ENCODE results near the gene PPP2R3B. TPM values are rescaled to one million over a fixed set of nuclear protein-coding genes. Genes with fewer than 3 reads are reported as not detected.

Gene PPP2R3B
- polyA plus RNA-seq, 2 donors = 18.5 to 54.1 TPM

- peaks cover 0 to 40% of the 10 kb centered on the region in 2 donors for H3K36me3 ChIP-seq (ENCODE audit: control insufficient read depth in 2 of 2, insufficient read depth in 2 of 2, low read length in 1 of 2)
- 99 to 100% methylated on average over 47 of the region's 47 CpGs for WGBS, 2 donors
- no peaks in the 10 kb centered on the region for H3K27me3 ChIP-seq (ENCODE audit: control insufficient read depth in 1 of 2, insufficient read depth in 2 of 2, low read length in 2 of 2)
- H3K4me3 ChIP-seq (ENCODE audit: low read depth in 1 of 2, low read length in 2 of 2) = no peak overlapping the region
- H3K9me3 ChIP-seq (ENCODE audit: control insufficient read depth in 2 of 2, insufficient read depth in 1 of 2, low read depth in 1 of 2, low read length in 1 of 2) = peaks cover 0 to 9% of the 10 kb centered on the region in 2 donors
- peaks cover 0 to 2% of the 10 kb centered on the region in 2 donors for H3K4me1 ChIP-seq (ENCODE audit: control insufficient read depth in 2 of 2, insufficient read depth in 2 of 2, low read length in 1 of 2)
- H3K27ac ChIP-seq (ENCODE audit: low read depth in 2 of 2, low read length in 1 of 2) = no peak overlapping the region
Observed at GRCh38 chrX:344371-344901, 42.3 kb downstream of the PPP2R3B start.

GRCh38 chrX:341541-342101, 45.1 kb downstream of the PPP2R3B start:
- no peaks in the 10 kb centered on the region for H3K27me3 ChIP-seq (ENCODE audit: control insufficient read depth in 1 of 2, insufficient read depth in 2 of 2, low read length in 2 of 2)
- WGBS, 2 donors = 95 to 96% methylated on average over 35 to 36 of the region's 36 CpGs
- peaks cover 0 to 41% of the 10 kb centered on the region in 2 donors for H3K36me3 ChIP-seq (ENCODE audit: control insufficient read depth in 2 of 2, insufficient read depth in 2 of 2, low read length in 1 of 2)
- H3K27ac ChIP-seq (ENCODE audit: low read depth in 2 of 2, low read length in 1 of 2) = no peak overlapping the region
- H3K4me1 ChIP-seq (ENCODE audit: control insufficient read depth in 2 of 2, insufficient read depth in 2 of 2, low read length in 1 of 2) = peaks cover 0 to 2% of the 10 kb centered on the region in 2 donors
- no peak overlapping the region for H3K4me3 ChIP-seq (ENCODE audit: low read depth in 1 of 2, low read length in 2 of 2)
- H3K9me3 ChIP-seq (ENCODE audit: control insufficient read depth in 2 of 2, insufficient read depth in 1 of 2, low read depth in 1 of 2, low read length in 1 of 2) = peaks cover 0 to 11% of the 10 kb centered on the region in 2 donors

GRCh38 chrX:340641-341423, 45.9 kb downstream of the PPP2R3B start:
- H3K36me3 ChIP-seq (ENCODE audit: control insufficient read depth in 2 of 2, insufficient read depth in 2 of 2, low read length in 1 of 2) = peaks cover 0 to 39% of the 10 kb centered on the region in 2 donors
- no peak overlapping the region for H3K27ac ChIP-seq (ENCODE audit: low read depth in 2 of 2, low read length in 1 of 2)
- H3K27me3 ChIP-seq (ENCODE audit: control insufficient read depth in 1 of 2, insufficient read depth in 2 of 2, low read length in 2 of 2) = no peaks in the 10 kb centered on the region
- 93 to 96% methylated on average over 47 to 51 of the region's 52 CpGs for WGBS, 2 donors
- H3K9me3 ChIP-seq (ENCODE audit: control insufficient read depth in 2 of 2, insufficient read depth in 1 of 2, low read depth in 1 of 2, low read length in 1 of 2) = peaks cover 0 to 11% of the 10 kb centered on the region in 2 donors
- H3K4me1 ChIP-seq (ENCODE audit: control insufficient read depth in 2 of 2, insufficient read depth in 2 of 2, low read length in 1 of 2) = no peaks in the 10 kb centered on the region
- H3K4me3 ChIP-seq (ENCODE audit: low read depth in 1 of 2, low read length in 2 of 2) = no peak overlapping the region

GRCh38 chrX:340121-340520, 46.6 kb downstream of the PPP2R3B start:
- no peaks in the 10 kb centered on the region for H3K4me1 ChIP-seq (ENCODE audit: control insufficient read depth in 2 of 2, insufficient read depth in 2 of 2, low read length in 1 of 2)
- H3K27ac ChIP-seq (ENCODE audit: low read depth in 2 of 2, low read length in 1 of 2) = no peak overlapping the region
- WGBS, 2 donors = 86 to 90% methylated on average over 12 to 20 of the region's 24 CpGs

GRCh38 chrX:338836-339400, 47.8 kb downstream of the PPP2R3B start:
- WGBS, 2 donors = 95 to 97% methylated on average over 44 of the region's 44 CpGs
- Histone ChIP-seq H3K36me3 (ENCODE audit: control insufficient read depth in 2 of 2, insufficient read depth in 2 of 2, low read length in 1 of 2) (peaks cover 0 to 34% of the 10 kb centered on the region in 2 donors), H3K4me1 (ENCODE audit: control insufficient read depth in 2 of 2, insufficient read depth in 2 of 2, low read length in 1 of 2) (no peaks in the 10 kb centered on the region), H3K27ac (ENCODE audit: low read depth in 2 of 2, low read length in 1 of 2) (no peak overlapping the region), H3K9me3 (ENCODE audit: control insufficient read depth in 2 of 2, insufficient read depth in 1 of 2, low read depth in 1 of 2, low read length in 1 of 2) (peaks cover 0 to 4% of the 10 kb centered on the region in 2 donors), H3K27me3 (ENCODE audit: control insufficient read depth in 1 of 2, insufficient read depth in 2 of 2, low read length in 2 of 2) (no peaks in the 10 kb centered on the region), H3K4me3 (ENCODE audit: low read depth in 1 of 2, low read length in 2 of 2) (no peak overlapping the region)

More at GRCh38 chrX:340121-340520, 46.6 kb downstream of the PPP2R3B start:
- Histone ChIP-seq H3K9me3 (ENCODE audit: control insufficient read depth in 2 of 2, insufficient read depth in 1 of 2, low read depth in 1 of 2, low read length in 1 of 2) (peaks cover 0 to 11% of the 10 kb centered on the region in 2 donors), H3K36me3 (ENCODE audit: control insufficient read depth in 2 of 2, insufficient read depth in 2 of 2, low read length in 1 of 2) (peaks cover 0 to 38% of the 10 kb centered on the region in 2 donors), H3K4me3 (ENCODE audit: low read depth in 1 of 2, low read length in 2 of 2) (no peak overlapping the region), H3K27me3 (ENCODE audit: control insufficient read depth in 1 of 2, insufficient read depth in 2 of 2, low read length in 2 of 2) (no peaks in the 10 kb centered on the region)

GRCh38 chrX:338281-338835, 48.3 kb downstream of the PPP2R3B start:
- Histone ChIP-seq H3K36me3 (ENCODE audit: control insufficient read depth in 2 of 2, insufficient read depth in 2 of 2, low read length in 1 of 2) (peaks cover 0 to 40% of the 10 kb centered on the region in 2 donors), H3K4me3 (ENCODE audit: low read depth in 1 of 2, low read length in 2 of 2) (no peak overlapping the region), H3K27me3 (ENCODE audit: control insufficient read depth in 1 of 2, insufficient read depth in 2 of 2, low read length in 2 of 2) (no peaks in the 10 kb centered on the region), H3K27ac (ENCODE audit: low read depth in 2 of 2, low read length in 1 of 2) (no peak overlapping the region), H3K4me1 (ENCODE audit: control insufficient read depth in 2 of 2, insufficient read depth in 2 of 2, low read length in 1 of 2) (no peaks in the 10 kb centered on the region), H3K9me3 (ENCODE audit: control insufficient read depth in 2 of 2, insufficient read depth in 1 of 2, low read depth in 1 of 2, low read length in 1 of 2) (peaks cover 0 to 2% of the 10 kb centered on the region in 2 donors)
- 92 to 93% methylated on average over 46 to 53 of the region's 53 CpGs for WGBS, 2 donors

- Histone ChIP-seq H3K4me1 (ENCODE audit: control insufficient read depth in 2 of 2, insufficient read depth in 2 of 2, low read length in 1 of 2) (no peaks in the 10 kb centered on the region), H3K27ac (ENCODE audit: low read depth in 2 of 2, low read length in 1 of 2) (no peak overlapping the region), H3K27me3 (ENCODE audit: control insufficient read depth in 1 of 2, insufficient read depth in 2 of 2, low read length in 2 of 2) (no peaks in the 10 kb centered on the region), H3K4me3 (ENCODE audit: low read depth in 1 of 2, low read length in 2 of 2) (no peak overlapping the region), H3K9me3 (ENCODE audit: control insufficient read depth in 2 of 2, insufficient read depth in 1 of 2, low read depth in 1 of 2, low read length in 1 of 2) (peaks cover 0 to 2% of the 10 kb centered on the region in 2 donors), H3K36me3 (ENCODE audit: control insufficient read depth in 2 of 2, insufficient read depth in 2 of 2, low read length in 1 of 2) (peaks cover 0 to 48% of the 10 kb centered on the region in 2 donors)
- 87 to 89% methylated on average over 38 of the region's 38 CpGs for WGBS, 2 donors
Observed at GRCh38 chrX:337331-337831, 49.3 kb downstream of the PPP2R3B start.

GRCh38 chrX:336227-336626, 50.5 kb downstream of the PPP2R3B start:
- H3K36me3 ChIP-seq (ENCODE audit: control insufficient read depth in 2 of 2, insufficient read depth in 2 of 2, low read length in 1 of 2) = peaks cover 0 to 43% of the 10 kb centered on the region in 2 donors
- H3K27ac ChIP-seq (ENCODE audit: low read depth in 2 of 2, low read length in 1 of 2) = no peak overlapping the region
- H3K4me3 ChIP-seq (ENCODE audit: low read depth in 1 of 2, low read length in 2 of 2) = no peak overlapping the region
- H3K27me3 ChIP-seq (ENCODE audit: control insufficient read depth in 1 of 2, insufficient read depth in 2 of 2, low read length in 2 of 2) = no peaks in the 10 kb centered on the region
- WGBS, 2 donors = 88 to 90% methylated on average over 21 of the region's 21 CpGs
- peaks cover 0 to 1% of the 10 kb centered on the region in 2 donors for H3K4me1 ChIP-seq (ENCODE audit: control insufficient read depth in 2 of 2, insufficient read depth in 2 of 2, low read length in 1 of 2)
- peaks cover 0 to 2% of the 10 kb centered on the region in 2 donors for H3K9me3 ChIP-seq (ENCODE audit: control insufficient read depth in 2 of 2, insufficient read depth in 1 of 2, low read depth in 1 of 2, low read length in 1 of 2)

GRCh38 chrX:335758-336155, 51.0 kb downstream of the PPP2R3B start:
- 95 to 98% methylated on average over 17 of the region's 17 CpGs for WGBS, 2 donors

More at GRCh38 chrX:335758-336155, 51.0 kb downstream of the PPP2R3B start:
- Histone ChIP-seq H3K27ac (ENCODE audit: low read depth in 2 of 2, low read length in 1 of 2) (no peak overlapping the region), H3K4me1 (ENCODE audit: control insufficient read depth in 2 of 2, insufficient read depth in 2 of 2, low read length in 1 of 2) (peaks cover 0 to 4% of the 10 kb centered on the region in 2 donors), H3K27me3 (ENCODE audit: control insufficient read depth in 1 of 2, insufficient read depth in 2 of 2, low read length in 2 of 2) (no peaks in the 10 kb centered on the region), H3K4me3 (ENCODE audit: low read depth in 1 of 2, low read length in 2 of 2) (no peak overlapping the region), H3K36me3 (ENCODE audit: control insufficient read depth in 2 of 2, insufficient read depth in 2 of 2, low read length in 1 of 2) (peaks cover 0 to 42% of the 10 kb centered on the region in 2 donors), H3K9me3 (ENCODE audit: control insufficient read depth in 2 of 2, insufficient read depth in 1 of 2, low read depth in 1 of 2, low read length in 1 of 2) (peaks cover 0 to 2% of the 10 kb centered on the region in 2 donors)

Data from esophagus (tissue), 2 donors.